HepG2 (cell line): ENCODE measurements around the gene GSAP. TPM values are rescaled to one million over a fixed set of nuclear protein-coding genes. Genes with fewer than 3 reads are reported as not detected.

Experiments used
- ATAC-seq: fragments of 200-7000 bp; cut with Tn5 transposase; 3 replicates; pipeline ENCODE4 v1.9.1; 2020; ENCODE audit warnings: mild to moderate bottlenecking, moderate library complexity
- BruUV-seq: library from RNA; stranded (reverse); fragments of 400-500 nt; replicated peaks from 2 replicates; lab custom pipeline; 2021; lab: Mats Ljungman, UMichigan
- CTCF ChIA-PET: fragments of 300-600 bp; formaldehyde crosslinking; extraction: SDS; loops from one replicate; lab custom pipeline; 2021; ENCODE audit warnings: low total read pairs, inconsistent platforms, low intra/inter-chr PET ratio; lab: Yijun Ruan, JAX
- POLR2A ChIA-PET: fragments of 350-600 bp; sonication (Branson Sonifier 250); formaldehyde crosslinking; loops from one replicate; lab custom pipeline; 2020; ENCODE audit warnings: antibody characterized with exemption, inconsistent platforms; lab: Yijun Ruan, JAX
- DNase-seq: peaks from one replicate; pipeline ENCODE4 v3.0.0-alpha.2; 2015; ENCODE audit warnings: low spot score
- FAIRE-seq: peaks from 3 replicates; lab custom pipeline; 2011; peaks lifted over from hg19 to GRCh38; lab: Jason Lieb, UNC
- H2AFZ ChIP-seq: one replicate; pipeline ENCODE4 v1.6.1; 2011; ENCODE audit warnings: low read length, inconsistent platforms
- H3K27ac ChIP-seq: fragments of 300-600 bp; 3 replicates; pipeline ENCODE4 v1.8.0; 2011; ENCODE audit warnings: mixed run types, mild to moderate bottlenecking, mixed read lengths, low read length, inconsistent platforms; ENCODE audit not compliant: insufficient read depth; ENCODE audit errors: extremely low read length
- H3K27me3 ChIP-seq, 2 experiments: fragments of 200-600 bp in 1 of 2; 2 replicates in 1 of 2; 3 replicates in 1 of 2; pipeline versions ENCODE4 v1.6.0 to v1.8.0; 2011; ENCODE audit warnings: low read length in 2 of 2, mild to moderate bottlenecking in 2 of 2, moderate library complexity in 2 of 2, inconsistent platforms in 1 of 2; ENCODE audit not compliant: insufficient read depth in 2 of 2, control insufficient read depth in 1 of 2
- H3K36me3 ChIP-seq, 2 experiments: fragments of 200-600 bp in 1 of 2; replicated peaks in 1 of 2; 2 replicates in 1 of 2; 3 replicates in 1 of 2; pipeline versions ENCODE4 v1.5.1 to v1.8.0; 2011; ENCODE audit warnings: low read length in 2 of 2, inconsistent platforms in 1 of 2; ENCODE audit not compliant: insufficient read depth in 2 of 2, control insufficient read depth in 1 of 2
- H3K4me1 ChIP-seq: 2 replicates; pipeline ENCODE4 v1.5.1; 2012; ENCODE audit warnings: low read length, inconsistent platforms; ENCODE audit not compliant: insufficient read depth
- H3K4me2 ChIP-seq: 2 replicates; pipeline ENCODE4 v1.6.0; 2011; ENCODE audit warnings: low read depth, low read length, inconsistent platforms
- H3K4me3 ChIP-seq, 3 experiments: fragments of 200-600 bp in 1 of 3; sonication (generic), shearing (Covaris generic) in 1 of 3; replicated peaks in 1 of 3; 2 replicates each; pipeline ENCODE4 v1.5.1; 2011 to 2016; ENCODE audit warnings: low read length in 3 of 3, inconsistent platforms in 2 of 3, low read depth in 2 of 3, mild to moderate bottlenecking in 2 of 3, control low read depth in 1 of 3, mixed read lengths in 1 of 3; ENCODE audit not compliant: insufficient read depth in 1 of 3
- H3K79me2 ChIP-seq: one replicate; pipeline ENCODE4 v1.6.1; 2011; ENCODE audit warnings: low read length, inconsistent platforms; ENCODE audit not compliant: insufficient read depth
- H3K9ac ChIP-seq: 2 replicates; pipeline ENCODE4 v1.6.0; 2011; ENCODE audit warnings: mild to moderate bottlenecking, low read depth, low read length, inconsistent platforms; ENCODE audit not compliant: insufficient read depth
- H3K9me3 ChIP-seq: 2 replicates; pipeline ENCODE4 v1.5.1; 2012; ENCODE audit warnings: mild to moderate bottlenecking, low read length
- H4K20me1 ChIP-seq: 2 replicates; pipeline ENCODE4 v1.6.0; 2011; ENCODE audit warnings: inconsistent platforms, mild to moderate bottlenecking, low read length, moderate library complexity; ENCODE audit not compliant: insufficient read depth
- CBFB ChIP-seq: sonication (generic); formaldehyde crosslinking; IDR thresholded peaks from 2 replicates; pipeline ENCODE4 v1.4.0; 2020; ENCODE audit warnings: missing genetic modification reagents
- CHD4 ChIP-seq: fragments of 200-600 bp; sonication (generic); IDR thresholded peaks from 2 replicates; pipeline ENCODE4 v1.7.0; 2017; ENCODE audit warnings: mild to moderate bottlenecking, low read length, borderline replicate concordance
- CREB1 ChIP-seq, 2 experiments: fragments of 450-650 bp in 1 of 2; IDR thresholded peaks; 2 replicates each; pipeline ENCODE4 v1.6.1; 2016 to 2017; ENCODE audit warnings: control low read depth in 1 of 2, mild to moderate bottlenecking in 1 of 2, missing compliant biosample characterization in 1 of 2, missing genetic modification characterization in 1 of 2
- CSRNP1 ChIP-seq: sonication (generic); formaldehyde crosslinking; IDR thresholded peaks from 2 replicates; pipeline ENCODE4 v1.8.1; 2023; ENCODE audit warnings: mild to moderate bottlenecking, missing genetic modification reagents
- CTCF ChIP-seq: sonication (generic); formaldehyde crosslinking; IDR thresholded peaks from 2 replicates; pipeline ENCODE4 v1.5.0; 2020; ENCODE audit warnings: mild to moderate bottlenecking, missing genetic modification reagents, moderate library complexity
- FOXJ3 ChIP-seq: sonication (generic); formaldehyde crosslinking; IDR thresholded peaks from 2 replicates; pipeline ENCODE4 v1.4.0; 2020; ENCODE audit warnings: missing genetic modification reagents, mild to moderate bottlenecking, borderline replicate concordance
- IRF2 ChIP-seq: IDR thresholded peaks from 2 replicates; pipeline ENCODE4 v1.6.1; 2018; ENCODE audit warnings: missing genetic modification reagents, missing compliant biosample characterization
- IRX3 ChIP-seq: sonication (generic); formaldehyde crosslinking; IDR thresholded peaks from 2 replicates; pipeline ENCODE4 v1.8.1; 2023; ENCODE audit warnings: mild to moderate bottlenecking, low read depth, missing genetic modification reagents, borderline replicate concordance
- RNF2 ChIP-seq: fragments of 450-650 bp; conservative IDR thresholded peaks from 2 replicates; pipeline ENCODE4 v1.6.1; 2016; ENCODE audit warnings: low read depth
- SMC3 ChIP-seq: IDR thresholded peaks from 2 replicates; pipeline ENCODE4 v1.6.1; 2011; ENCODE audit warnings: low read length, improper control_type of control experiment
- STAG1 ChIP-seq: sonication (generic); formaldehyde crosslinking; IDR thresholded peaks from 2 replicates; pipeline ENCODE4 v1.4.0; 2020; ENCODE audit warnings: missing genetic modification reagents
- ZFYVE20 ChIP-seq: sonication (generic); formaldehyde crosslinking; IDR thresholded peaks from 2 replicates; pipeline ENCODE4 v1.8.0; 2023; ENCODE audit warnings: low read depth, mild to moderate bottlenecking, moderate library complexity, missing genetic modification reagents, borderline replicate concordance
- ZNF781 ChIP-seq: sonication (generic); formaldehyde crosslinking; IDR thresholded peaks from 2 replicates; pipeline ENCODE4 v1.5.1; 2020; ENCODE audit warnings: borderline replicate concordance, mild to moderate bottlenecking, missing genetic modification reagents; ENCODE audit errors: not compliant biosample characterization
- WGBS: methylation state at CpG from one replicate; pipeline ENCODE4 v1.1.6; 2017; ENCODE audit warnings: low lambda C conversion rate; 5-methylcytosine and 5-hydroxymethylcytosine counted together
- in situ Hi-C: cut with HindIII; loops from 2 replicates; pipeline ENCODE4 v1.10.0; 2017; ENCODE audit warnings: low pct_unique_long_range_greater_than_20kb; ENCODE audit not compliant: extremely low pct_ligation_motif_present
- intact Hi-C: fragments of 100-400 bp; cut with micrococcal nuclease; formaldehyde crosslinking; loops from one replicate; pipeline ENCODE4 v1.10.0; 2022; ENCODE audit not compliant: unreplicated experiment
- polyA plus RNA-seq, 8 experiments: library from polyadenylated mRNA; depleted of rRNA in 3 of 8; stranded (reverse) in 7 of 8; unstranded in 1 of 8; fragments of >200 nt; fragmentation: Illumina TruSeq in 4 of 8; extraction: Trizol in 4 of 8; gene quantifications; 2 replicates each; pipeline versions ENCODE4 v1.2.1 to v1.2.3, GENCODE V29; 2011 to 2016; ENCODE audit warnings: low read depth in 4 of 8, missing spikeins in 1 of 8, mixed read lengths in 1 of 8; ENCODE audit not compliant: insufficient read depth in 1 of 8
- total RNA-seq, 5 experiments: library from RNA; depleted of rRNA; stranded (reverse); fragments of >200 nt; fragmentation: Illumina TruSeq; extraction: Trizol; gene quantifications; 2 replicates each; pipeline ENCODE4 v1.2.3, GENCODE V29; 2016; ENCODE audit warnings: low read depth in 1 of 5

The GSAP gene
- total and polyA plus RNA-seq, 2 of the 13 experiments (the other 11 are each of a cell fraction or from before 2014, with no cell fraction given) = 34.6 to 40.6 TPM

GRCh38 chr7:77370606-77371005 lies 45.5 kb downstream of the GSAP start:
- Histone ChIP-seq H3K27me3 (no peaks in the 10 kb centered on the region), H3K36me3 (peaks cover 4 to 48% of the 10 kb centered on the region in 2 experiments), H4K20me1 (no peaks in the 10 kb centered on the region), H3K4me2 (no peak overlapping the region), H3K79me2 (no peaks in the 10 kb centered on the region), H2AFZ (no peak overlapping the region), H3K9me3 (no peaks in the 10 kb centered on the region), H3K27ac (no peak overlapping the region), H3K9ac (no peak overlapping the region), H3K4me1 (no peaks in the 10 kb centered on the region), H3K4me3 (no peak overlapping the region)
- CTCF ChIA-PET = no interaction called here
- 84% methylated on average over 1 of the region's 1 CpG for WGBS
- in situ Hi-C loops (no loop called here), intact Hi-C loops (no loop called here)
- FAIRE-seq = no peak
- no peak for DNase-seq
- ATAC-seq = no peak
- TF ChIP-seq ZNF781 (CRISPR knock-in tag) (no peak), IRX3 (no peak), CBFB (CRISPR knock-in tag) (no peak), FOXJ3 (CRISPR knock-in tag) (no peak), IRF2 (no peak), CSRNP1 (CRISPR knock-in tag) (no peak)
- POLR2A ChIA-PET = interaction anchor here (2.2 kb wide), 1 partner anchor 45 kb away, joined by 6 read pairs; the partner anchor contains the start of gene GSAP
- BruUV-seq = no TSS peak

- Histone ChIP-seq H4K20me1 (no peaks in the 10 kb centered on the region), H3K4me3 (no peak overlapping the region), H3K27ac (no peak overlapping the region), H3K9me3 (no peaks in the 10 kb centered on the region), H3K4me2 (no peak overlapping the region), H3K79me2 (no peaks in the 10 kb centered on the region), H3K4me1 (no peaks in the 10 kb centered on the region), H2AFZ (no peak overlapping the region), H3K27me3 (no peaks in the 10 kb centered on the region), H3K9ac (no peak overlapping the region), H3K36me3 (peaks cover 1 to 37% of the 10 kb centered on the region in 2 experiments)
- in situ Hi-C loops = no loop called here
- no TSS peak for BruUV-seq
- ATAC-seq (peak; percentile 64), FAIRE-seq (no peak), DNase-seq (no peak)
- 88% methylated on average over 2 of the region's 2 CpGs for WGBS
- intact Hi-C loops = no loop called here
- TF ChIP-seq CHD4 (no peak), RNF2 (no peak), CTCF (CRISPR knock-in tag) (peak; percentile 39), CREB1 (IDR thresholded peaks at IDR 0.05) (no peak), CREB1 (CRISPR knock-in tag; IDR thresholded peaks at IDR 0.05) (0 out of 2 replicates have a peak, but pooled peaks have one; percentile 16), SMC3 (peak; percentile 32), ZFYVE20 (no peak), STAG1 (CRISPR knock-in tag) (peak; percentile 66)
- CTCF ChIA-PET = no interaction called here
- POLR2A ChIA-PET = interaction anchor here (0.6 to 2.2 kb wide), 2 partner anchors 47 to 64 kb away, joined by 3 to 6 read pairs; partner anchors contain the start of gene GSAP
Measured at GRCh38 chr7:77368974-77369373, 47.2 kb downstream of the GSAP start.
